GM12865 (cell line): Measurements from ENCODE around the gene BRMS1.

ENCODE experiments used
- DNase-seq: peaks from one replicate; pipeline ENCODE4 v3.0.0; 2010; ENCODE audit warnings: low read depth
- H3K4me3 ChIP-seq: 2 replicates; pipeline ENCODE4 v1.5.1; 2011; ENCODE audit warnings: mild to moderate bottlenecking, low read depth, low read length, control low read depth
- CTCF ChIP-seq: IDR thresholded peaks from 2 replicates; pipeline ENCODE4 v1.5.1; 2011; ENCODE audit warnings: low read length, control low read depth, low read depth, inconsistent platforms; ENCODE audit not compliant: insufficient read depth; ENCODE audit errors: missing control alignments

BRMS1 gene

DNA sequence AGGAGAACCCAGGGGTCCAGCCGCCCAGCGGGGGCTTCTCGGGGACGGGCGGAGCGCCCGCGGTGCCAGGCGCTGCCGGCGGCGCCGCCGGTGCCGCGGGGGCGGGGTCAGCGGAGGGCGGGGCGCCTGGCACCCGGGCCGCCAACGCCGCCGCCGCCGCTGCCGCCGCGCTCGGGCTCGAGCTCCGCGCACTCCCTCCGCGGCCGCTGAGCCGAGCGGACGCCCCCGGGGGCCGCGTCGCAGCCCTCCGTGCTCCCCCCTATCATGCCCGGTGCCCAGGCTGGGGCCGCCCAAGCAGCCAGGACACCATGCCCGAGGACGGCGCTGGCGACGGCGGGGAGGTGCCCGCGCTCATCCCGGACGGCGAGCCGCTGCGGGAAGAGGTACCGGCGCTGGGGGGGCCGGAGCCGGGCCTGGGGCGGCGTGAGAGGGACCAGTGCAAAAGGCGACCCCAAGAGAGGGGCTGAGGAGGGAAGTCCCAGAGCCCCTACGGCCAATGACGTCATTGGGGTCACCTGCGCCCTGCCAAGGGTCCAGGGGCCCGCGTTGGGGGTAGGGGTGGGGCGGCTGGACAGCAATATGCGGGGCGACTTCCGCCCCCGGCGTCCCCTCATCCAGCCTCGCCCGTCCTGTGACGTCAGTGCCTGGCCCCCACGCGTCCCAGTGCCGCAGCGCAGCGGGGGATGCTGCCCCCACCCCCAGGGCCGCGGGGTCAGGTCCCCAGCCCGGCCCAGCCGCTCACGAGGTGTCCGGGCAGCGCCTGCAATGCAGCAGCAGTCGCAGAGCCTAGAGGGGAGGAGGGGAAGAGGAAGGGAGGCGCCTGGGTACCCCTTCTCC is 53.0 kb downstream of the BRMS1 start, which contains the start of gene TMEM151A:
Gene TMEM151A (plus strand): TSS at position 189 of the 837 bp plus-strand sequence. CDS start 120 bp downstream, at position 309.
- TF ChIP-seq CTCF = no peak
- H3K4me3 ChIP-seq = no peak within 1 kb of the TSS
- DNase-seq = no peak

DNA sequence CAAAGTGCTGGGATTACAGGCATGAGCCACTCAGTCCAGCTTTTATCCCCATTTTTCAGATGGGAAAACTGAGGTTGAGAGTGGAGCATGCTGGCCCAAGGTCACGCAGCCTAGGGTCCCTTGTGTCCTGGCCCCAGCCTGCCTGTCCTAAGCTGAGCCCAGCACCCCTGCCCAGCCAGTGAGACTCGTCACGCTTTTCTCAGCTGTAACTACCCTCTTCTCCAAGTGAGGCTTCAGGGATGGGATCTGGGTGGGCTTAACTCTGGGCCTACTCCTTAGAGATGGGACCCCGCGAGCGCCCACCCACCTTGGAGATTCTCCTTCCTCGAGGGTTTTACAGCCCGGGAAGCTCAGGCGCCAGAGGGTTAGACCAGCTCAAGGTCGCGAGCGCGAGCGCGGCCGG is 53.6 kb downstream of the BRMS1 start:
- no peak overlapping the region for H3K4me3 ChIP-seq
- DNase-seq = no peak

DNA sequence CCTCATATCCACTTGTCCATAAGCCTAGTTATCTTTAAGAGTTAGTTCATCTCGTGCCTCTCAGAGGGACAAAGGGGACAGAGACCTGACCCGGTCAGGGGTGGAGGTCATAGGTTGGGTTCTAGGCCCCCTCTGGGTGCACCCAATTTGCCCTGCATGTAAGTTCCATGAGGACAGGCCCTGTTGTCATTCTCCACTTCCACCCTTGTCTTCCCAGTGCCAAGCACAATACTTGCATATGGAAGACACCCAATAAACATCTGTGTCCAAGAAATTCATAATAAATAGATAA is 54.6 kb downstream of the BRMS1 start:
- no peak for TF ChIP-seq CTCF
- H3K4me3 ChIP-seq = no peak overlapping the region
- no peak for DNase-seq

More for the DNA sequence above, 53.6 kb downstream of the BRMS1 start:
- no peak for TF ChIP-seq CTCF

- TF ChIP-seq CTCF = no peak
- peak; percentile 87 for DNase-seq
- peak overlapping the region; percentile 60 for H3K4me3 ChIP-seq
Observed at GRCh38 chr11:66289548-66290329, 55.2 kb downstream of the BRMS1 start.

- no peak for TF ChIP-seq CTCF
- DNase-seq = peak; percentile 100
- H3K4me3 ChIP-seq = peak within 1 kb of the TSS; percentile 80
Observed at GRCh38 chr11:66288671-66289547, 56.0 kb downstream of the BRMS1 start, which contains the start of gene YIF1A. Gene YIF1A, minus strand, starts transcription at chr11:66289143. Its CDS starts 158 bp downstream, at chr11:66288985.

DNA sequence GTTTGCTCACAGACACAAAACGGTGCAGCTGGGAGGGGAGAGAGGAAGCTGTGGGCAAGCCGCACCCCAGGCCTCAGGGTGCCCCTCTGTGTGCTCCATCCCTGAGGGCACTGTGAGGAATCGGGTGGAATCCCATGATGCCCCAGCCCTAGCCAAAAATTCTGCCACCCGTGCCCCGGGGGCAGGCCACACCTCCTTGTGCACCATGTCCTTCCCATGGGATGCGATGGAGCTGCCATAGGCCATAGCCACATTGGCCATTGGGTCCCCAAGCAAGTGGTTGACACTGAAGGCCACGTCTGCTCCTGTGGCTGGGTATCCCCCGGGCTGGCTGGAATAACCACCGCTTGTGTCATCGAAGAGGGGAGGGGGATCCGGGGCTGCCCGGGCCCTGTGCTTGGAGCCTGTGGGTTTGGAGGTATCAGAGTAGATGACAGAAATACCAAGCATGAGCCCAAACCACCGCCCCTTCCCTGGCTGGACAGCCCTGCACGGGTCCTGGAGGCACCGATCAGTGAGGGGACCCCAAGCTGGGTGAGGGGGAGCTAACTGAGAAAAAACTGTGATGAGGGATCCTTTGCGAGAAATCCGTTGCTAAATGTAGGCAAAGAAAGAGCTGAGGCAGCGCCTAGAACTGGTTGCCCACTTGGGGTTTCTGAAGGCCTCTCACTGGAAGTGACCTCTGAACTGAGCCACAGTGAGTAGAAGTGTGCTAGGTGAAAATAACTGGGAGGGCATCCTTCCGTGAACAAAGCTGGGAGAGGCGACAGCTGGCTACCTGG is 56.8 kb downstream of the BRMS1 start:
- no peak for TF ChIP-seq CTCF
- DNase-seq = no peak
- H3K4me3 ChIP-seq = peak overlapping the region; percentile 80
